Activated naive CD4-positive, alpha-beta T cell treated with anti-CD3 and anti-CD28 coated beads for 36 hours (primary cell): ENCODE measurements around the gene DNLZ. TPM values are rescaled to one million over a fixed set of nuclear protein-coding genes. Genes with fewer than 3 reads are reported as not detected.
"Not testable (repeated sequence)": the region's sequence is repeated elsewhere in the genome, so short reads cannot be mapped to it uniquely, and the experiment has no call there.

Source experiments
- CTCF ChIA-PET: fragments of 350-600 bp; sonication (Branson Sonifier 250); formaldehyde crosslinking; loops from one replicate; lab custom pipeline; 2021; ENCODE audit warnings: antibody characterized with exemption; lab: Charles Lee
- DNase-seq: peaks from one replicate; pipeline ENCODE4 v3.0.0-alpha.2; 2020
- H3K27ac Mint-ChIP-seq: one replicate; pipeline ENCODE4 v1.8.0; 2021; ENCODE audit warnings: mild to moderate bottlenecking, mixed read lengths
- H3K27me3 Mint-ChIP-seq: one replicate; pipeline ENCODE4 v1.8.0; 2021; ENCODE audit warnings: low read depth, mixed read lengths
- H3K36me3 Mint-ChIP-seq: one replicate; pipeline ENCODE4 v1.8.0; 2021; ENCODE audit warnings: low read depth, mixed read lengths
- H3K4me1 Mint-ChIP-seq: one replicate; pipeline ENCODE4 v1.8.0; 2021; ENCODE audit warnings: low read depth, mixed read lengths
- H3K4me3 Mint-ChIP-seq: one replicate; pipeline ENCODE4 v1.8.0; 2021; ENCODE audit warnings: mild to moderate bottlenecking, moderate library complexity, mixed read lengths
- H3K9me3 Mint-ChIP-seq: one replicate; pipeline ENCODE4 v1.8.0; 2021; ENCODE audit warnings: mixed read lengths
- intact Hi-C: fragments of 100-400 bp; cut with micrococcal nuclease; formaldehyde crosslinking; loops from one replicate; pipeline ENCODE4 v1.15.1; 2023
- total RNA-seq, 2 experiments: library from RNA; stranded (reverse); gene quantifications; one replicate each; pipeline ENCODE4 v1.2.3, GENCODE V29; 2021

DNLZ gene
- total RNA-seq, 2 experiments from 2014 or later: 9.9 to 12.0 TPM

DNA sequence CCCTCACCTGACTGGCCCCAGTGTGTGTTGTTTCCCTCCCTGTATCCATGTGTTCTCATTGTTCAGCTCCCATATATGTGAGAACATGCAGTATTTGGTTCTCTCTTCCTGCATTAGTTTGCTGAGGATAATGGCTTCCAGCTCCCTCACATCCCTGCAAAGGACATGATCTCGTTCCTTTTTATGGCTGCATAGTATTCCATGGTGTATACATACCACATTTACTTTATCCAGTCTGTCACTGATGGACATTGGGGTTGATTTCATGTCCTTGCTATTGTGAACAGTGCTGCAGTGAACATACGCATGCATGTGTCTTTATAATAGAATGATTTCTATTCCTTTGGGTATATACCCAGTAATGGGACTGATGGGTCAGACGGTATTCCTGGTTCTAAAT lies 43.6 kb downstream of the DNLZ start:
- CTCF ChIA-PET, H3K4me1 Mint-ChIP-seq, DNase-seq, H3K4me3 Mint-ChIP-seq, H3K27ac Mint-ChIP-seq, H3K27me3 Mint-ChIP-seq, intact Hi-C loops, H3K36me3 Mint-ChIP-seq: not testable (repeated sequence)
- H3K9me3 Mint-ChIP-seq: peaks cover 11% of the 10 kb centered on the region

DNA sequence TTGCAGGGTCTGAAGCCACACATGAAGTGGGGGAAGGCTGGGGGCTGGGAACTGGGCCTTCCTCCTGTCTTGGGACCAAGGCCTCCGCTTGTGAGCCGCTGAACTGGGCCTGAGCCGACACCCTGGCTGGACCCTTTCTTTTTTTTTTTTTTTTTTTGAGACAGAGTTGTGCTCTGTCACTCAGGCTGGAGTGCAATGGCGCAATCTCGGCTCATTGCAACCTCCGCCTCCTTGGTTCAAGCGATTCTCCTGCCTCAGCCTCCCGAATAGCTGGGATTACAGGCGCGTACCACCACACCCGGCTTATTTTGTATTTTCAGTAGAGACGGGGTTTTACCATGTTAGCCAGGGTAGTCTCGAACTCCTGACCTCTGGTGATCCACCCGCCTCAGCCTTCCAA lies 44.3 kb downstream of the DNLZ start:
- H3K36me3 Mint-ChIP-seq, H3K27me3 Mint-ChIP-seq, intact Hi-C loops, DNase-seq, H3K4me1 Mint-ChIP-seq, H3K27ac Mint-ChIP-seq, H3K4me3 Mint-ChIP-seq, CTCF ChIA-PET: not testable (repeated sequence)
- H3K9me3 Mint-ChIP-seq: peaks cover 17% of the 10 kb centered on the region

DNA sequence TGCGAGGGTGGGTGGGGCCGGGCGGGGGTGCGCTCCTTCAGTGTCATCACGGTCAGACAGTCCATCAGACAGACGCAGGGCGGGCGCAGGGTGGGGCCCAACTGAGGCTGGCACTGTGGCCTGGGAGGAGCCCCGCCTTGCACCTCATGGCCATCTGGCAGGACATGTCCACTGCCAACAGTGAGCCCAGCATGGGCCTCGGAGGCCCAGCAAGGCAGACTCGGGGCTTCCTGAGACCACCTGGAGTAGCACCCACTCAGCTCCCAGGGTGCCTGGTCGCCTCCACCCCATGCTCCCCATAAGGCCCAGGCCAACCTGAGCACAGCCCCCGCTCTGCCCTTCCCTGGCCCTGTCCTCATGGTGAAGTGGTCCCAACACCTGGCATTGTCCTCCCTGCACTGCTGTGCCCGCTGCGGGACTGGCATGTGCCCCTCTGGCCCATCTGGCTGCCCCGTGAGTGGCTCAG lies 44.7 kb downstream of the DNLZ start:
- no peak for DNase-seq
- Mint-ChIP-seq H3K9me3 (peaks cover 17% of the 10 kb centered on the region), H3K27me3 (no peaks in the 10 kb centered on the region), H3K4me1 (no peaks in the 10 kb centered on the region), H3K36me3 (no peaks in the 10 kb centered on the region), H3K27ac (no peak overlapping the region), H3K4me3 (no peak overlapping the region)
- CTCF ChIA-PET: no interaction called here
- intact Hi-C loops: no loop called here

DNA sequence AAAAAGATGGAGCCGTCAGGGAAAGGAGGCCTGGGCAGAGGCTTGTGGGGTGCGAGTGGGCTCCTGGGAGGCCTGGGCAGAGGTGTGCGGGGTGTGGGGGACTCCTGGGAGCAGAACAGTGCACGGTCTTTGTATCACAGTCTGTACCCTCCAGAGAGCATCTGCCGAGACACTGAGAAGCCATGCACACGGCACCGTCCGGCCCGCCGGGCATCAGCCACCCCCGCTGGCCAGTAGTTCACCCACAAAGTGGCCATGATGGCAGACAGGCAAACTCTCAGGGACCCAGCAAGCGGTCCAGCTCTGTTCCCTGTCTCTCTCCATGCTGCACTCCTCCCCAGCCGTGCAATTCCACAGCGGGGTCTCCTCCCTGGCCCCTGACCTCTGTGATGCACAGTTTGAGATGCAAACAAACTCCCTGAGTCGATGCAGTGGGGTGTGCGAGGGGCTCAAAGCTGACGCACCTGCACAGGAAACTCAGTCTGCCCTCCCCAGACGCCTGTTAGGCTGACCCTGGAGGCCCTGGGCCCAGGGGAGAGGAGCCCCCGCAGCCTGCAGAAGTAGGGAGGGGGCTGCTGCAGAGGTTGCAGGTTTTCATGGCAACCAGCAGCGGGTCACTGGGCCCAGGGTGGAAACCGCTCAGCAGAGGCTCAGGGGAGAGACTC lies 45.3 kb downstream of the DNLZ start:
- H3K4me3 Mint-ChIP-seq: no peak overlapping the region
- H3K27ac Mint-ChIP-seq: no peak overlapping the region
- intact Hi-C loops: no loop called here
- H3K27me3 Mint-ChIP-seq: no peaks in the 10 kb centered on the region
- no peaks in the 10 kb centered on the region for H3K36me3 Mint-ChIP-seq
- no peak for DNase-seq
- H3K9me3 Mint-ChIP-seq: peaks cover 17% of the 10 kb centered on the region
- H3K4me1 Mint-ChIP-seq: no peaks in the 10 kb centered on the region
- CTCF ChIA-PET: no interaction called here

DNA sequence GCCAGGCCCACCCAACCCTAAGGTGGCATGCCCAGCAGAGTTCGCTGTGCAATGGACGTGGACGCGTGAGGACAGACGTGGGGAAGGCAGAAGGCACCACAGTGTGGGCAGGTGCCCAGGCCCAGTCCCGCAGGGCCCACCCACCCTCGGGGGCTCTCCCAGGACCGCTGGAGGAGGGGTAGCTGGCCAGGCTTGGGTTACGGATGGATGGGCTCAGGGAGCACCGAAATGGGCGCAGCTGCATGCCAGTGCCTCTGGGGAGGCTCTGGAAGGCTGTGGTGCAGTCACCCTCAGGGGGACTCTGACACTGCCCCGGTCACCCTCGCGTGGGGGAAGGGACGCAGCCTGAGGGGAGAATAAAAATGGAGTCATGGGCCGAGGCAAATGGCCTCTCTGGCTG lies 45.8 kb downstream of the DNLZ start:
- Mint-ChIP-seq H3K9me3 (peaks cover 17% of the 10 kb centered on the region), H3K4me3 (no peak overlapping the region), H3K36me3 (no peaks in the 10 kb centered on the region), H3K4me1 (no peaks in the 10 kb centered on the region), H3K27me3 (no peaks in the 10 kb centered on the region), H3K27ac (no peak overlapping the region)
- CTCF ChIA-PET: no interaction called here
- intact Hi-C loops: no loop called here
- no peak for DNase-seq

DNA sequence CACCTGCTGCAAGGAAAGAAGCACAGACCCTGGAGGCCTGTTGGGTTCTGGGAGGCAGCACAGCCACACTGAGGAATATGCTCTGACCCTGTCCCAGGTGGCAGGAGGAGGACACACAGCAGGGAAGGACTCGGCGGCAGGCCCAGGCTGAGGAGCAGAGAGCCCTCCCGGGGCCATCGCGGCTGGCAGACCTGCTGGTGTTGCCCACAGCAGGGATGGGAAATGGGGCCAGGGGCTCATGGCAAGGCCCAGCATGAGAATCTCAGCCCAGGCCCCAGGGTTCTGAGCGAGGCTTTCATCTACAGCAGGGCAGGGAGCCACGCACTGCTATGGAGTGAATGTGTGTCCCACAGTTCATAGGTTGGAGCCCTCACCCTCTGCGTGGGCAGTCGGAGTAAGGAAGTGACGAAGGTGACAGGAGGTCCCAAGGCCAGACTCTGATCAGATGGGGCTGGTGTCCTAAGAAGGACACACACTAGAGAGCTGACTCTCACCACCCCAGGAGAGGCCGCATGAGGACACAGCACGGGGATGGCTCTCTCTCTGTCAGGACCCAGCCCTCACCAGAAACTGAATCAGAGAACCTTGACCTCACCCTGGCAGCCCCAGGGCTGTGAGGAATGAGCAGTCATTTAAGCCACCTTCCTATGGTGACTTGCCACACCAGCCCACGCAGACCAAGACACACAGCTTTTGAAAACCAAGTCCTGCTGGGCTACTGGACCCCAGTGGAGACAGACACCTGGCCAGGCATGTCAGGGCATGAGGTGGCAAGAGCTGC lies 46.5 kb downstream of the DNLZ start:
- no peak overlapping the region for H3K27ac Mint-ChIP-seq
- no peaks in the 10 kb centered on the region for H3K4me1 Mint-ChIP-seq
- no peaks in the 10 kb centered on the region for H3K27me3 Mint-ChIP-seq
- CTCF ChIA-PET: no interaction called here
- no peaks in the 10 kb centered on the region for H3K36me3 Mint-ChIP-seq
- H3K9me3 Mint-ChIP-seq: peaks cover 17% of the 10 kb centered on the region
- intact Hi-C loops: no loop called here
- DNase-seq: no peak
- H3K4me3 Mint-ChIP-seq: no peak overlapping the region

DNA sequence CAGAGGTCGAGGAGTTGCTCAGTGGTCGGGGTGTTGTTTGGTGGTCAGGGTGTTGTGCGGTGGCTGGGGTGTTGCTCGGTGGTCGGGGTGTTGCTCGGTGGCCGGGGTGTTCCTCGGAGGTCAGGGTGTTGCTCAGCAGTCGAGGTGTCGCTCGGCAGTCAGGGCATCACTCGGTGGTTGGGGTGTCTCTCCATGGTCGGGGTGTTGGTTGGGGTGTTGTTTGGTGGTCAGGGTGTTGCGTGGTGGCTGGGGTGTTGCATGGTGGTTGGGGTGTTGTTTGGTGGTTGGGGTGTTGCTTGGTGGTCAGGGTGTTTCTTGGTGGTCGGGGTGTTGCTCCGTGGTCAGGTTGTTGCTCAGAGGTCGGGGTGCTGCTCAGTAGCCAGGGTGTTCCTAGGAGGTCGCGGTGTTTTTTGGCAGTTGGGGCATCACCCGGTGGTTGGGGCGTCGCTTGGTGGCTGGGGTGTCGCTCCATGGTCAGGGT lies 47.2 kb downstream of the DNLZ start:
- peaks cover 17% of the 10 kb centered on the region for H3K9me3 Mint-ChIP-seq
- no peak overlapping the region for H3K4me3 Mint-ChIP-seq
- CTCF ChIA-PET: no interaction called here
- H3K27ac Mint-ChIP-seq: no peak overlapping the region
- H3K36me3 Mint-ChIP-seq: no peaks in the 10 kb centered on the region
- H3K4me1 Mint-ChIP-seq: no peaks in the 10 kb centered on the region
- intact Hi-C loops: no loop called here
- H3K27me3 Mint-ChIP-seq: no peaks in the 10 kb centered on the region
- DNase-seq: no peak

DNA sequence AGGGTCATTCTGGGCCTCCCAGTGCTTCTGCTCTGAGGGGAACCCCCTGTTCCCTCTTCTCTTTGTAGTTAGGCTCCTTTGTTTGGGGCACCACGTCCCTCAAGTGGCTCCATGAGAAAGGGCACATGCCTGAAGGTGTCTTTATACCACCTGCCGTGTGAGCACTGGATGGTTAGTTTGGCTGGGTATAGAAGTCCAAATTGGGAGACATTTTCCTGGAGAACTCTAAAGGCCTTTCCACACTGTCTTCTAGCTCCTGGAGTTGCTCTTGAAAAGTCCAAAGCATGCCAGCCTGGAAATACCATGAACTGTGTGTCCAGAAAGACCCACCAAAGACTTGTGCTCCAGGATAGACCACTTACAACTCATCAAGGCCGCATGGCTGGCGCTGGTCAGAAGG lies 48.6 kb downstream of the DNLZ start:
- Mint-ChIP-seq H3K27ac (no peak overlapping the region), H3K27me3 (no peaks in the 10 kb centered on the region), H3K36me3 (no peaks in the 10 kb centered on the region), H3K9me3 (peaks cover 17% of the 10 kb centered on the region), H3K4me3 (no peak overlapping the region), H3K4me1 (no peaks in the 10 kb centered on the region)
- no peak for DNase-seq
- intact Hi-C loops: no loop called here
- CTCF ChIA-PET: no interaction called here

DNA sequence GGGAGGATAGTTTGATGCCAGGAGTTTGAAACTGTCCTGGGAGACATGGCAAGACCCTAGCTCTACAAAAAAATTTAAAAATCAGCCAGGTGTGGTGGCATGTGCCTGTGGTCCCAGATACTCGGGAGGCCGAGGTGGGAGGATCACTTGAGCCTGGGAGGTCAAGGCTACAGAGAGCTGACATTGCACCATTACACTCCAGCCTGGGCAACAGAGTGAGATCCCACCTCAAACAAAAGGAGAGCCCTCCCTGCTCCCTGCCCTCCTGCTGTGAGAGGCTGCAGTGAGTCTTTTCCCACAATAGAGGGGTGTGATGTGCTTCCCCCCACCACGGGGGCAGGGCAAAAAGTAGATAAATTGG lies 49.5 kb downstream of the DNLZ start:
- Mint-ChIP-seq H3K27ac (no peak overlapping the region), H3K4me1 (no peaks in the 10 kb centered on the region), H3K4me3 (no peak overlapping the region), H3K36me3 (no peaks in the 10 kb centered on the region), H3K27me3 (no peaks in the 10 kb centered on the region), H3K9me3 (peaks cover 17% of the 10 kb centered on the region)
- DNase-seq: no peak
- intact Hi-C loops: no loop called here
- CTCF ChIA-PET: no interaction called here

DNA sequence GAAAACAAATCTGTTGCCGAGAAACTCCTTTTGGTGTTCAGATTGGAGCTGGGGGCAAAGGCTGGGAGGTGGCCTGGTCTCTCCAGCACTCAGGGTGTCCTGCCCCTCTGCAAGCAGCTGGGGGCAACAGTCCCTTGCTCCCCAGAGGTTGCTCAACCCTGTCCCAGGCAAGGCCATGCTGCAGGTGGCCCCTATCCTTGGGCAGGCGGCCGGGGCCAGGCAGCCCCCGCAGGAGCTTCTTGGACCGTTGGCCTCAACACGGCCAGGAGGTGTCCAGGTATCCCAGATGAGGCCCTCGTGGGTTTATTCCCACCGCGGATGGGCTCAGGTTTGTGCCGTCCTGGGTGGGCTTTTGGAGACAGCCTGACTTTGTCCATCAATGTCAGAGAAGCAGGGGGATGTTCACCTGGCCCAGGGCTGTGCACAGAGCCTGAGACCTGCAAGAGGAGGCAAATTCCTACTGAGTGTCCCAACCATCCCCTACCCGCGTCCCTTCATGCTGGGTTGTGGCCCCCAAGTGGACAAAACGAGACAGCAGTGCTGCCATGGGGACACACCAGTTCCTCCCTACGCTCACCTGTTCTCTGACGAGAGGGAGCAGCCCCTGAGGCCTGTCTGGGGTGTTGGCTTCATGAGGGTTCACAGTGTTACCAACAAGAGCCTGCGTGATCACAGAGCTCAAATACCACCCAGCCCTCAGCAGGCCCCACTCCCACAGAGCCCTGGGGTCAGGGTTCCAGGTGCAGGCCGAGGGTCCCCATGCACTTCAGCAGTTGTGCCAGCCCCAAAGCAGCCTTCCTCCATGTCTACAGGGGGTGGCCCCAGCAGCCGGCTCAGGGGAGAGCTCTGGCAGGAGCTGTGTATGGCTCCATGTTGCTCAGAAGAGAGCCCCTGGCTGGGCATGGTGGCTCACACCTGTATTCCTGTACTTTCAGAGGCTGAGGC lies 50.2 kb downstream of the DNLZ start:
- CTCF ChIA-PET: interaction anchor here (0.6 to 0.9 kb wide), 7 partner anchors 15 to 791 kb away, joined by 3 to 6 read pairs (median 3); partner anchors contain the start of gene DNLZ
- no peaks in the 10 kb centered on the region for H3K36me3 Mint-ChIP-seq
- H3K4me1 Mint-ChIP-seq: no peaks in the 10 kb centered on the region
- H3K9me3 Mint-ChIP-seq: peaks cover 17% of the 10 kb centered on the region
- H3K27me3 Mint-ChIP-seq: no peaks in the 10 kb centered on the region
- H3K4me3 Mint-ChIP-seq: no peak overlapping the region
- no peak overlapping the region for H3K27ac Mint-ChIP-seq
- intact Hi-C loops: no loop called here
- DNase-seq: no peak

DNA sequence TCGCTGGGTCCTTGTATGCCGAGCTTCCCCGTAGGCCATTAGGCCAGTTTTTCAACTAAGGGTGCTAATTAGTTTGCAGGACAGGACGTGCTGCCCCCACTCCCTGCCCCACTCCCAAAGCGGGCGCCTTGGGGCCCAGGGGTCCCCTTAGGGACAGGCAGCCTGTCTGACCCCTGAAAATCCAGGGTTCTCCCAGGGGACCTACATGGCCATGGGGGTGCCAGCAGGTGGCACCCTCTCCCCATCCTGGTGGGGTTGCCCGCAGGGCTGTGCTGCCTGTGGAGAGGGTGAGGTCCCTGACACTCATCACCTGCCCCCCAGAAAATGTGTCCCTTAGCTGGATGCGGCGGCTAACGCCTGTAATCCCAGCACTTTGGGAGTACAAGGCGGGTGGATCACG lies 51.1 kb downstream of the DNLZ start:
- Mint-ChIP-seq H3K9me3 (peaks cover 17% of the 10 kb centered on the region), H3K4me1 (no peaks in the 10 kb centered on the region), H3K36me3 (no peaks in the 10 kb centered on the region), H3K4me3 (no peak overlapping the region), H3K27me3 (no peaks in the 10 kb centered on the region), H3K27ac (no peak overlapping the region)
- CTCF ChIA-PET: interaction anchor here (0.6 to 1.0 kb wide), 5 partner anchors 12 to 388 kb away, joined by 3 to 6 read pairs (median 3); partner anchors contain the start of gene DNLZ
- intact Hi-C loops: loop anchor here (1.0 kb wide), 2 partner anchors 51 to 88 kb away; partner anchors contain the start of genes DNLZ and SNAPC4
- peak; percentile 55 for DNase-seq

DNA sequence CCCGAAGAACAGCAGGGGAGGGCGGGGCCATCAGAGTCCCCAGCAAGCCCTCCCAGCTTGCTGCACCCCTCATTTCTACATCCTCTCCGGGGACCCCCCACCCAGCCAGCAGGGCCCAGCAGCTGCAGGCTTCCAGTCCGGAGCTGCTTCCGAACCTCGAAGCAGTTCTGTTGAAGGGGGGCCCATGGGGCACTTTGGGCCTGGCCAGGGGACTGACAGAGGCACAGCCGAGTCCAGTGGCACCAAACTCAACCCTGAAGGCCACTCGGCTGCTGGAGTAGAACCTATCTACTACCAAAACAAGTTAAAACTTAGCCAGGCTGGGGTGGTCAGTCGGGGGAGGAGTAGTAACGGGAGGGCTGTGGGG lies 51.6 kb downstream of the DNLZ start:
- H3K27ac Mint-ChIP-seq: no peak overlapping the region
- intact Hi-C loops: loop anchor here (1.0 kb wide), 2 partner anchors 51 to 88 kb away; partner anchors contain the start of genes DNLZ and SNAPC4
- no peaks in the 10 kb centered on the region for H3K4me1 Mint-ChIP-seq
- peaks cover 17% of the 10 kb centered on the region for H3K9me3 Mint-ChIP-seq
- no peaks in the 10 kb centered on the region for H3K36me3 Mint-ChIP-seq
- H3K4me3 Mint-ChIP-seq: no peak overlapping the region
- CTCF ChIA-PET: interaction anchor here (0.6 to 1.0 kb wide), 2 partner anchors 11 to 90 kb away, joined by 3 to 4 read pairs; no protein-coding TSS in a partner anchor
- no peaks in the 10 kb centered on the region for H3K27me3 Mint-ChIP-seq
- no peak for DNase-seq
